Trophoblast cell (in vitro differentiated cells and primary cell): Measurements from ENCODE around the gene GBE1.
A peak's percentile ranks its signal among the peaks of the same experiment; 100 is the strongest.

Experiments
- DNase-seq, 2 donors: peaks; one replicate each; pipeline ENCODE4 v3.0.0-alpha.2; 2016
- H2AFZ ChIP-seq: 2 replicates; pipeline ENCODE4 v1.6.1; 2013; ENCODE audit warnings: low read length, moderate library complexity, mild to moderate bottlenecking; ENCODE audit not compliant: insufficient read depth, poor library complexity
- H2AK5ac ChIP-seq: 2 replicates; pipeline ENCODE4 v1.6.1; 2013; ENCODE audit warnings: mild to moderate bottlenecking, low read length
- H2BK120ac ChIP-seq: 2 replicates; pipeline ENCODE4 v1.6.1; 2013; ENCODE audit warnings: low read length, mild to moderate bottlenecking, moderate library complexity; ENCODE audit not compliant: insufficient read depth, poor library complexity
- H2BK12ac ChIP-seq: 2 replicates; pipeline ENCODE4 v1.6.1; 2013; ENCODE audit warnings: mild to moderate bottlenecking, low read length, moderate library complexity
- H2BK5ac ChIP-seq: 2 replicates; pipeline ENCODE4 v1.6.1; 2013; ENCODE audit warnings: low read length, low read depth, moderate library complexity, mild to moderate bottlenecking; ENCODE audit not compliant: poor library complexity
- H3K14ac ChIP-seq: 2 replicates; pipeline ENCODE4 v1.6.1; 2013; ENCODE audit warnings: mild to moderate bottlenecking, low read length
- H3K18ac ChIP-seq: 2 replicates; pipeline ENCODE4 v1.6.1; 2013; ENCODE audit warnings: mild to moderate bottlenecking, low read length
- H3K23ac ChIP-seq: 2 replicates; pipeline ENCODE4 v1.6.1; 2013; ENCODE audit warnings: low read length
- H3K27ac ChIP-seq: 2 replicates; pipeline ENCODE4 v1.5.1; 2013; ENCODE audit warnings: low read depth, mild to moderate bottlenecking, inconsistent platforms, low read length, moderate library complexity
- H3K27me3 ChIP-seq: 2 replicates; pipeline ENCODE4 v1.6.1; 2013; ENCODE audit warnings: inconsistent platforms, mild to moderate bottlenecking, low read length, moderate library complexity; ENCODE audit not compliant: insufficient read depth
- H3K36me3 ChIP-seq, 2 experiments: 1 replicate in 1 of 2; 2 replicates in 1 of 2; pipeline ENCODE4 v1.6.1; 2013; ENCODE audit warnings: low read length in 2 of 2, mild to moderate bottlenecking in 2 of 2, moderate library complexity in 1 of 2; ENCODE audit not compliant: insufficient read depth in 2 of 2, control insufficient read depth in 1 of 2
- H3K4ac ChIP-seq: 2 replicates; pipeline ENCODE4 v1.6.1; 2013; ENCODE audit warnings: low read depth, mild to moderate bottlenecking, low read length, moderate library complexity
- H3K4me1 ChIP-seq, 2 experiments: 1 replicate in 1 of 2; 2 replicates in 1 of 2; pipeline ENCODE4 v1.6.1; 2013; ENCODE audit warnings: low read length in 2 of 2, mild to moderate bottlenecking in 2 of 2, moderate library complexity in 1 of 2; ENCODE audit not compliant: insufficient read depth in 2 of 2, control insufficient read depth in 1 of 2
- H3K4me2 ChIP-seq: 2 replicates; pipeline ENCODE4 v1.6.1; 2013; ENCODE audit warnings: inconsistent platforms, mild to moderate bottlenecking, low read length, moderate library complexity
- H3K4me3 ChIP-seq: 2 replicates; pipeline ENCODE4 v1.5.1; 2013; ENCODE audit warnings: mild to moderate bottlenecking, low read depth, low read length, inconsistent platforms
- H3K79me1 ChIP-seq: one replicate; pipeline ENCODE4 v1.6.1; 2013; ENCODE audit warnings: low read length
- H3K79me2 ChIP-seq: 2 replicates; pipeline ENCODE4 v1.6.1; 2013; ENCODE audit warnings: low read length, mild to moderate bottlenecking; ENCODE audit not compliant: control insufficient read depth, insufficient read depth, poor library complexity
- H3K9ac ChIP-seq: 2 replicates; pipeline ENCODE4 v1.6.1; 2013; ENCODE audit warnings: mild to moderate bottlenecking, low read length
- H3K9me3 ChIP-seq: 2 replicates; pipeline ENCODE4 v1.6.1; 2013; ENCODE audit warnings: low read depth, mild to moderate bottlenecking, control low read depth, inconsistent platforms, low read length; ENCODE audit not compliant: insufficient read depth
- H4K12ac ChIP-seq: 2 replicates; pipeline ENCODE4 v1.6.1; 2013; ENCODE audit warnings: low read depth, mild to moderate bottlenecking, low read length, moderate library complexity
- H4K8ac ChIP-seq: 2 replicates; pipeline ENCODE4 v1.6.1; 2013; ENCODE audit warnings: low read depth, mild to moderate bottlenecking, low read length, moderate library complexity
- H4K91ac ChIP-seq: one replicate; pipeline ENCODE4 v1.6.1; 2013; ENCODE audit warnings: low read depth, mild to moderate bottlenecking, low read length, moderate library complexity
- WGBS: extraction: QIAGEN DNeasy Blood & Tissue Kit; methylation state at CpG from one replicate; pipeline ENCODE4 v1.1.7; 2013; ENCODE audit warnings: missing lambda C conversion rate; ENCODE audit not compliant: insufficient read length, insufficient coverage; ENCODE audit errors: extremely low coverage; 5-methylcytosine and 5-hydroxymethylcytosine counted together

GBE1 gene

DNA sequence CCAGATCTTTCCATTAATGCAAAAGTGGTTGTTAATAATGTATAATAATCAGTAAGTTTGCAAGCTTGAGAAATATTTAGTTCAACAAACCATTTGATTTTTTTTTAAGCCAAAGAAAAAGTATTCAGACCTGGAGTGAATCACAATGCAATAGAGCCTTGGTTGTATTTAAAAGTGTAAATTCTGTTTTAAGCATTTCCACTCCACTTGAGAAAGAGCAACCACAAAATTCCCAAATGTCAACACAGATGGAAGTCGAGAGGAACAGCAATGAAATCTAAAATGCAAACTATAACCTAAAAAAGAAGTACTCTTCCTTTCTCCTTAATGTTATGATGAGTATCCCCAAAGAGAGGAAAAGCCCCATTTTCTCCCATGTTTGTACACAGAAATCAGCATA, 20.2 kb downstream of the GBE1 start:
- H3K18ac ChIP-seq, result no peak overlapping the region
- no peak for DNase-seq
- no peak overlapping the region for H2AFZ ChIP-seq
- no peak overlapping the region for H3K4me3 ChIP-seq
- H3K4ac ChIP-seq, result no peak overlapping the region
- H3K23ac ChIP-seq, result no peak overlapping the region
- no peak overlapping the region for H2BK5ac ChIP-seq
- no peak overlapping the region for H2AK5ac ChIP-seq
- H3K14ac ChIP-seq, result no peak overlapping the region
- H3K9me3 ChIP-seq, result no peaks in the 10 kb centered on the region
- H3K79me2 ChIP-seq, result peaks cover 2% of the 10 kb centered on the region
- no peak overlapping the region for H3K27ac ChIP-seq
- H3K4me2 ChIP-seq, result no peak overlapping the region
- no peak overlapping the region for H2BK12ac ChIP-seq
- no peak overlapping the region for H4K91ac ChIP-seq
- H3K36me3 ChIP-seq, result no peaks in the 10 kb centered on the region
- H2BK120ac ChIP-seq, result no peak overlapping the region
- H4K12ac ChIP-seq, result no peak overlapping the region
- H4K8ac ChIP-seq, result no peak overlapping the region
- H3K79me1 ChIP-seq, result peaks cover 4% of the 10 kb centered on the region
- H3K4me1 ChIP-seq, result peaks cover 0 to 4% of the 10 kb centered on the region in 2 experiments
- H3K9ac ChIP-seq, result no peak overlapping the region
- no CpG with 5 or more reads among the region's 1 CpG for WGBS
- no peaks in the 10 kb centered on the region for H3K27me3 ChIP-seq

GRCh38 chr3:81740731-81741130, 20.7 kb downstream of the GBE1 start:
- H2AK5ac ChIP-seq, result no peak overlapping the region
- H2BK120ac ChIP-seq, result no peak overlapping the region
- no peak overlapping the region for H2AFZ ChIP-seq
- H3K4ac ChIP-seq, result no peak overlapping the region
- peaks cover 0 to 4% of the 10 kb centered on the region in 2 experiments for H3K4me1 ChIP-seq
- H3K27ac ChIP-seq, result no peak overlapping the region
- H2BK5ac ChIP-seq, result no peak overlapping the region
- no peak overlapping the region for H2BK12ac ChIP-seq
- H3K4me3 ChIP-seq, result no peak overlapping the region
- no peak overlapping the region for H3K23ac ChIP-seq
- DNase-seq, result no peak
- no peak overlapping the region for H3K14ac ChIP-seq
- H3K18ac ChIP-seq, result no peak overlapping the region
- H3K27me3 ChIP-seq, result no peaks in the 10 kb centered on the region
- H3K9me3 ChIP-seq, result no peaks in the 10 kb centered on the region
- no peak overlapping the region for H3K9ac ChIP-seq
- H4K8ac ChIP-seq, result no peak overlapping the region
- H4K12ac ChIP-seq, result no peak overlapping the region
- WGBS, result no CpG with 5 or more reads among the region's 1 CpG
- H3K4me2 ChIP-seq, result no peak overlapping the region
- no peaks in the 10 kb centered on the region for H3K36me3 ChIP-seq
- peaks cover 4% of the 10 kb centered on the region for H3K79me1 ChIP-seq
- no peak overlapping the region for H4K91ac ChIP-seq
- peaks cover 2% of the 10 kb centered on the region for H3K79me2 ChIP-seq

DNA sequence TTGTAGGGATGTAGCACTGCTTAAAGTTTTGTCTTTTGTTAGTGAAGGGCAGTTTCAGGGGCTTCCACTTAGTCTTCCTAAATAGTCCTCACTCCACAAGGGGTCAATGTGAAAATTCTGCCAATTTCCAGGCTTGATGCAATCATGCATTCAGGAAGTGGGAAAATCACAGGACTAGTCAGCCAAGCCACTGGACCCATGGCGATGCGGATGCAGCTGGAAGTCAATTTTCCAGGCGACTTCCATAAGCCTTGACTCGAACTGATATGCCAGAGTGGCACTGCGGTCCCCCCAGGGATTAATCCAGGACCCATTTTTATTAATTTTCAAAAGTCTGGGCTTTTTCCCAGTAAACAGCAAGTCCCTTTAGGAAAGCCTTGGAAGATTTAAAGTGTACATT, 26.1 kb downstream of the GBE1 start:
- no peak overlapping the region for H2BK5ac ChIP-seq
- no peak overlapping the region for H3K14ac ChIP-seq
- no peaks in the 10 kb centered on the region for H3K27me3 ChIP-seq
- no peak overlapping the region for H3K27ac ChIP-seq
- no peak overlapping the region for H3K4me2 ChIP-seq
- no peak overlapping the region for H4K12ac ChIP-seq
- no peak overlapping the region for H2BK120ac ChIP-seq
- no peaks in the 10 kb centered on the region for H3K4me1 ChIP-seq
- no peak overlapping the region for H3K4ac ChIP-seq
- H3K79me2 ChIP-seq, result no peaks in the 10 kb centered on the region
- no peaks in the 10 kb centered on the region for H3K9me3 ChIP-seq
- no peaks in the 10 kb centered on the region for H3K36me3 ChIP-seq
- WGBS, result no CpG with 5 or more reads among the region's 5 CpGs
- H3K9ac ChIP-seq, result no peak overlapping the region
- H3K4me3 ChIP-seq, result no peak overlapping the region
- H3K79me1 ChIP-seq, result no peaks in the 10 kb centered on the region
- no peak overlapping the region for H4K8ac ChIP-seq
- H4K91ac ChIP-seq, result no peak overlapping the region
- H2BK12ac ChIP-seq, result no peak overlapping the region
- H2AK5ac ChIP-seq, result no peak overlapping the region
- H3K23ac ChIP-seq, result no peak overlapping the region
- no peak overlapping the region for H2AFZ ChIP-seq
- DNase-seq, result no peak
- no peak overlapping the region for H3K18ac ChIP-seq

GRCh38 chr3:81734742-81735141, 26.7 kb downstream of the GBE1 start:
- no peak overlapping the region for H2AFZ ChIP-seq
- no CpG with 5 or more reads among the region's 1 CpG for whole genome bisulfite sequencing
- H3K79me1 ChIP-seq, result no peaks in the 10 kb centered on the region
- no peaks in the 10 kb centered on the region for H3K79me2 ChIP-seq
- H3K4me3 ChIP-seq, result no peak overlapping the region
- no peaks in the 10 kb centered on the region for H3K36me3 ChIP-seq
- H3K27me3 ChIP-seq, result no peaks in the 10 kb centered on the region
- no peak overlapping the region for H4K12ac ChIP-seq
- no peak overlapping the region for H3K14ac ChIP-seq
- H3K23ac ChIP-seq, result no peak overlapping the region
- no peak overlapping the region for H3K4ac ChIP-seq
- no peak overlapping the region for H2BK120ac ChIP-seq
- no peak overlapping the region for H3K27ac ChIP-seq
- peak; percentile 67 to 89 for DNase-seq
- H2BK5ac ChIP-seq, result no peak overlapping the region
- no peak overlapping the region for H4K8ac ChIP-seq
- H3K9ac ChIP-seq, result no peak overlapping the region
- H2AK5ac ChIP-seq, result no peak overlapping the region
- no peak overlapping the region for H2BK12ac ChIP-seq
- H3K18ac ChIP-seq, result no peak overlapping the region
- H3K4me1 ChIP-seq, result no peaks in the 10 kb centered on the region
- no peaks in the 10 kb centered on the region for H3K9me3 ChIP-seq
- no peak overlapping the region for H4K91ac ChIP-seq
- H3K4me2 ChIP-seq, result no peak overlapping the region
